ENCODE results near the gene SH3D19.
"Not testable (repeated sequence)": the region's sequence is repeated elsewhere in the genome, so short reads cannot be mapped to it uniquely, and the experiment has no call there.

Gene SH3D19

DNA sequence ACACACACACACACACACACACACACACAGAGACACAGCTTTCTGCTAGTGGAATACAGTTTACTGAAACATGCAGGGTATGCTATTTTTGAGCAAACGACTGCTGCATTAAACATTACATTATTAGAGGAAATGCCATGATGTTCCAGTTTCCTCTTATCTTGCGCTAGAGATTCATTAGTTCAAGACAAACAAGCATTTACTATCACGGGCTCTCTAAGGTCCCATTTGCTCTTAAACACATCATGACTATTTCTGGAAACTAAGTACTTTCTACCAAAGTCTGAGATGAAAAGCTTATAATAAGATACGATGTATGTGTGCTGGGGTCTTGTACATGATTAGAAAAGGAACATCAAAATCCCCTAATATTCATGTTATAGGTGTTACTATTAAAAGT is 177.1 kb downstream of the SH3D19 start:
- no peak for DNase-seq (ENCODE audit: low read depth)

DNA sequence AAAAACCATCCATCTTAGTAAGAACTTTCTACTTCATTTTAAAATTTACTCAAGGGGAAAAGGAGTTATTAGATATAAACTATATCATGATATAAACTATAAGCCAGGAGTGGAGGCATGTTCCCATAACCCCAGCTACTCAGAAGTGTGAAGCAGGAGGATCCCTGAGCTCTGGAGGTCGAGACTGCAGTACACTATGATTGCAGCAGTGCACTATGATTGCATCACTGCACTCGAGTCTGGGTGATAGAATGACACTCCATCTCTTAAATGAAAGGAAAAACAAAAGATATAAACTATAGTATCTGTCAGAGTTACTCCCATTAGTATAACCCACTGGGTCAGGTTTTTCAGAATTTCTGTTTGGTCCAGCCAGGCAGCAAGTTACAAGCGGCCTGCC is 178.4 kb downstream of the SH3D19 start:
- peak; percentile 78 for DNase-seq (ENCODE audit: low read depth)

DNA sequence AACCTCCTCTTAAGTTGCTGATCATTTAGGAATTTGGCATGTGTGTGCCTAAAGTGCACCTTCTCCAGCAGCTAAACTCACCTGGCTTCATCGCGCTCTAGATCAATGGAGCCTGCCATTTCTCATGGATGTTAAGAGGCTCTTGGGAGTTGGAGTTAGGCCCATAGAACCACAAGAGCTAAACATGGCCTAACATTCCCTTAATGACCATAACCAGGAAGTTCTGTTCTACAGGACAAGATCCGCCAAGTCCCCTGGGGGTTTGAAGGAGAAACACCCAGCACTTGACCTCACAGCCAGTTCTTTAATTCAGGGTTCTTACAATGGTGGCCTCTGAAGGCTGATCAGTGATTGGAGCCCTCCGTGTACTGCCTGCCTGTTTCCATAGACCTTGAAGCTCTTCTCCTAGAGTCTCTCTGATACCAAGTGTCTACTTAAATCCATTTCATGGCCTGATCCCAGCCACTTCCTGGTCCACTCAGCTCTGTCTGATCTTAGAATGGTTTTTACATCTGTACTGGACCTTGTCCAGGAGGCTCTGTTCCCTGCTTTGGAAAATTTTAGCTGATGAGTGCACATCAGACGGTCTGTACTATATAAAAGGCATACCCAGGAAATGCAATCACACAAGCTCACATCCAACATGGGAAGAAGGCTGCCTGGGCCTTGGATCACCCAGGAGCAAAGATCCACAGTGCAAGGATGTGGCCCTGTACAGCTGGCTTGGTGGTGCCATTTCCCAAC is 180.9 kb downstream of the SH3D19 start:
- DNase-seq (ENCODE audit: low read depth), result no peak

DNA sequence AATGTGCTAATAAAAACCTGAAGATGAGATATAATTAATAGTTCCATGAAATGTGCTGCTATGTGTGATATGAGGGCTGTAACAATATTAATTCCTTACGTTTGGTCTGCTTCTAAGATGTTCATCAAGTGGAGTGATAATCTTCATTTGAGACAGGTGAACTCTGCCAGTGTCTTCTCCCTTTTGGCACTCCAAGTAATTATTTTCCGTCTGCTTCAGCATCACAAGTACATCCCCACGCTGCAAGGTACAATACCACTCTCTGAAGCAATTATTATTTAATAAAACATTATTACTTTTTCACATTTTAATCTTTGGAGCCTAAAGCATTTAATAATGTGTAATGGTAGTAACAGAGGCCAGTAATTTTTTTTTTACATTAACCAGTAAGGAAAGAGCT is 181.6 kb downstream of the SH3D19 start:
- no peak for DNase-seq (ENCODE audit: low read depth)

DNA sequence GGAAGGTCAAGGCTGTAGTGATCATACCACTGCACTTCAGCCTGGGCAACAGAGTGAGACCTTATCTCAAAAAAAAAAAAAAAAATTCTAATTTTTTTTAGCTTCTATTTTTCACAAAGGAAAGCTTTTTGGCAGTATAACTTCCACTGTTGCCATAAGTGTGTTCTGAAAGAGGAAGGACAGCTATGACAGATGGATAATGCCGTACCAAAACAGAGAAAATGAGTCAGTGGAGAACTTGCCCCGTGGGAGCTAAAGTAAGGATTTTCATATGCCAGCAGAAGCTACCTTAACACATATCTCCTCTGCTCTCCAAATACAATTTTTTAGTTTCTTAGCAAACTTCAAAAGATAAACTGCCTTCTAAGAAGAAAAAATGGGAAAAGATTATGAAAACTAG is 182.2 kb downstream of the SH3D19 start:
- DNase-seq (ENCODE audit: low read depth), result no peak

DNA sequence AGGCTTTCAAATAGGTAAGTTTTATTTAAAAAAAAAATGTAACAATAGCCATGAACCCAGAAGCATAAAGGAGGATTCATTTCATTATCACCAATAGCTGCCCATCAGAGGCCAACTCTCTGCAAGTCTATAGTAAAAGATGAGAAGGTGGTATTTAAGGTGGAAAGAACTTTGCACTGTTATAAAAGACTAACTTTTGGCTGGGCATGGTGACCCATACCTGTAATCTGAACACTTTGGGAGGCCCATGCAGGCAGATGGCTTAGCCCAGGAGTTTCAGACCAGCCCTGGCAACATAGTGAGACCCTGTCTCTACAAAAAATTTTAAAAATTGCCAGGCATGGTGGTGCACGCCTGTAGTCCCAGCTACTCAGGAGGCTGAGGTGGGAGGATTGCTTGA is 182.6 kb downstream of the SH3D19 start:
- DNase-seq (ENCODE audit: low read depth), result no peak

DNA sequence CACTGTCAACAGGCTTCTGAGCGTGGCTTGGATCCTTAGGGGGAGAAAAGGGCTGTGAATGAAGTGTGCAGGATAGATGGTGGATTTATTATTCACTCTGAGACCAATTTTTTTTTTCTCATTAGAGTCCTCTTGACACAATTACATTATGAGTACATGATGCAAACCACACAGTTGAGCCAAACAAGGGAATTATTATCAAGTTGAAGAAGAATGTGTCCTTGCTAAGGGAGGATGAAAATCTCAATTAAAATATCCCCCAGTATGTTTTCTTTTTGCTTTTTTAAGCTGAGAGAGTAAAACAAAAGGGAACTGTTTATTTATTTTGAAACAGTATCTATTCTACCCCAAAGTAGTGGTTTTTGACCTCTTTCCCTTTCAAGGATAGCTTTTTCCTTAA is 185.6 kb downstream of the SH3D19 start:
- no peak for DNase-seq (ENCODE audit: low read depth)

DNA sequence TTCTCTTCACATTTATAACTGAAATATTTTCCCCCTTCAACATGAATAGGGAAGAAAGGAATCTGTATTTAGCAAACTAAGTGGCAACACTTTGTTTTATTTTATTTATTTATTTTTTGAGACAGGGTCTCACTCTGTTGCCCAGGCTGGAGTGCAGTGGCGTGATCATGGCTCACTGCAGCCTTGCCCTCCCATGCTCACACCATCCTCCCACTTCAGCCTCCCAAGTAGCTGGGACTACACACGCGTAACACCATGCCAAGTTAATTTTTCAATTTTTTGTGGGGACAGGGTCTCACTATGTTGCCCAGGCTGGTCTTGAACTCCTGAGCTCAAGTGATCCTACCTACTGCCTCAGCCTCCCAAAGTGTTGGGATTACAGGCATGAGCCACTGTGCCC is 189.4 kb downstream of the SH3D19 start:
- not testable (repeated sequence) for DNase-seq (ENCODE audit: low read depth)

DNA sequence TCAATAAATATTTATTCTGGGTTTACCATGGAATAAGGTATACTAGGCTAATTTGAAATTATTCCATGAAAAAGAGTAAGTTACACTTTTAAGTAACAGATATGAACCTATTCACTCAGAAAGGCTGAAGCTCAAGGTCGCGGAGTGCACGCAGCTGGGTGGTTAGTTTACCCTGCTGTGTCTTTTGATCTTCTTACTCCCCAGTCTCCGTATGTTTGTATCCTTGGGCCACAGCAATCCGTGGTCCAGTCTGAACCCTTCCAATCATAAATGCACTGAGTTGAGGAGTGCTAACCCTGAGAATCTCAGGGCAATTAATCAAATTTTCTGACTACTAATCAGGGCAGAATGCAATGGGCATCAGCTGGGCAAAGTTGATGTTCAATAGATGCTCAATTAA is 192.1 kb downstream of the SH3D19 start:
- no peak for DNase-seq (ENCODE audit: low read depth)

DNA sequence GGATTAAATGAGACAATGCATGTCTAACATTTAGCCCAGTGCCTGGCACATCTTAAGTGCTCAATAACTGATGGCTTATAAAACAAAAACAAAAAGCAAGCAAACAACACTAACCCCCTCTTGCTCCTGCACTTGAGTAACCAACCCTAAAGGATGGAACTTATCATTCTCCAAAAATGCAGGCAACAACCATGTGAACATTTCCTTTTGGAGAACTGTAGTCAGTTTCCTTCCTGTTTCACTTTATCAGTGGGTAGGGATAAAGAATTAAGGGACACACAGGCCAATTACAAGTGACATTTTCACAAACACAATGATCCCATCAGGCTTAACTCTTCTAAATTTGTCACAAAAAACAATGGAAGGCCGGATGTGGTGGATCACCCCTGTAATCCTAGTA is 195.6 kb downstream of the SH3D19 start:
- DNase-seq (ENCODE audit: low read depth), result no peak

DNA sequence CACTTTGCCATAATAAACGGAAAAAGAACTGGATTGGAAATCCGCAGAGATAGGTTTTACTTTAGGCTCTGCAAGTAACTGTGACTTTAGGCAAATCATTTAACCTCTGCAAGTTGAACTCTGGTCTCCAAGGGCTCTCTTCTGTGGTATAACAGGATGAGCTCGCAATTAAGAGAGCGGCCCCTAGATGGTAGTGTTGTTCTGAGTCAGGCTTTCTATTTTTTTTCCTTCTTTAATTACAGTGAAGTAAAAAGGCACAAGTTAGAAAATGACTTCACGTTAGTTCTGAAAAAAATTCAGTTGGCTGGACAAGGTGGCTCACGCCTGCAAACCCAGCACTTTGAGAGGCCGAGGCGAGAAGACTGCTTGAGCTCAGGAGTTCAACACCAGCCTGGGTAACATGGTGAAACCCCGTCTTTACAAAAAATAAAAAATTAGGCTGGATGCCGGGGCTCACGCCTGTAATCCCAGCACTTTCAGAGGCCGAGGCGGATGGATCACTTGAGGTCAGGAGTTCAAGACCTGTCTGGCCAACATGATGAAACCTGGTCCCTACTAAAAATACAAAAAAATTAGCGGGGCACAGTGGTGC is 207.9 kb downstream of the SH3D19 start:
- peak; percentile 72 for DNase-seq (ENCODE audit: low read depth)

DNA sequence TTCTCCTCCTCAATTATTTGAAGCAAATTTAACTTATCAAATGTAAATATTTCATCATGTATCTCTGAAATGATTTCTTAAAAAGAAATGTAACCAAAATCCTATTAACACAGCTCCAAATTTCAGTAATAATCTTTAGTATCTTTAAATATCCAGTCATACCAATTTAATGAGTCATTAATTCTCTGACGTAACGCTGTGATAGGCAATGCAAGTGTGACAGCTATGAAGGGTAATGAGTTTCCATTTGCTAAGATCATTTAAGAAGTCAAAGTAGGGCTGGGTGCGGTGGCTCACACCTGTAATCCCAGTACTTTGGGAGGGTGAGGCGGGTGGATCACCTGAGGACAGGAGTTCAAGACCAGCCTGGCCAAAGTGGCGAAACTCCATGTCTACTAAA is 210.4 kb downstream of the SH3D19 start:
- DNase-seq (ENCODE audit: low read depth), result peak; percentile 54

DNA sequence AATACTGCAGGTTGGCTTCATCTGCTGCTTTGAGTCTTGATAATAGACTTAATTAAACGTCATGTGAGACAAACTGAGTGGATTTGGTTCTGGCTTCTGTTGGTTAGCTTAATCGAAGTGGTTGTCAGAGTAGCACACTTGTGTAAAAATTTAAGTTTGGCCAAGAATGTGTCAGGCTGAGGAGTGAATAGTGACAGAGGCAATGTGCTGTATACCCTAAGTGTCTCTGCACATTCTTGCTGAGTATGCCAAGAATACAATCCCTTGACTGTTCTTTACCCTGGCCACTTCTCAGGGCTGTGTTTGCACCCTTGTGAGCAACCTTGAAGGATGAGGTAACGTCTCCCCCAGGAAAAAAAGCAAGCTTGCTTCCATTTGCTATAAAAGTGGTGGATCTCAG is 211.1 kb downstream of the SH3D19 start:
- DNase-seq (ENCODE audit: low read depth), result no peak

DNA sequence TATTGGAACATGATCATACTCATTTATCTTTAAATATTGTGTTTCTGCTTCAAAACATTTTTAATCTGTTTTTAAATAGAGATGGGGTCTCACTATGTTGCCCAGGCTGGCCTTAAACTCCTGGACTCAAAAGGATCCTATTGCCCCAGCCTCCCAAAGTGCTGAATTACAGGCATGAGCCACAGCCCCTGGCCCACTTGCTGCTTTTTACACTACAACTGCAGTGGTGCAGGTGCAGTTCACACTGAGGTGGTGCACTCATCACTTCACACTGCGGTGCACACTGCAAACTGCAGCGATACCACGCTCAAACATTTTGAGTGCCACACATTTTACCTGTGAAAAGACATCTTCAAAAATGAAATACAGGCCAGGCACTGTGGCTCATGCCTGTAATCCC is 215.2 kb downstream of the SH3D19 start:
- DNase-seq (ENCODE audit: low read depth), result no peak

DNA sequence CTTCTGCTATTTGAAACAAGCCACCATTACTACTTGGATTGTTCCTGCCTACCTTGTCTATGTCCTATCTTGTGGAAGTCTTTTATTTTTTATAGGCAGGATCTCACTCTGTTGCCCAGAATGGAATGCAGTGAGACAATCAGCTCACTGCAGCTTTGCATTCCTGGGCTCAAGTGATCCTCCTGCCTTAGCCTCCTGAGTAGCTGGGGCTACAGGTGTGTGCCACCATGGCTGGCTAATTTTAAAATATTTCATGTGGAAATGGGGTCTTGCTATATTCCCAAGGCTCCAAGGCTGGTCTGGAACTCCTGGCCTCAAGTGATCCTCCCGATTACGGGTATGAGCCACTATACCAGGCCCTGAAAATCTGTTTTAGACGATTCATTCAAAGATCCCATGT is 218.3 kb downstream of the SH3D19 start:
- no peak for DNase-seq (ENCODE audit: low read depth)

DNA sequence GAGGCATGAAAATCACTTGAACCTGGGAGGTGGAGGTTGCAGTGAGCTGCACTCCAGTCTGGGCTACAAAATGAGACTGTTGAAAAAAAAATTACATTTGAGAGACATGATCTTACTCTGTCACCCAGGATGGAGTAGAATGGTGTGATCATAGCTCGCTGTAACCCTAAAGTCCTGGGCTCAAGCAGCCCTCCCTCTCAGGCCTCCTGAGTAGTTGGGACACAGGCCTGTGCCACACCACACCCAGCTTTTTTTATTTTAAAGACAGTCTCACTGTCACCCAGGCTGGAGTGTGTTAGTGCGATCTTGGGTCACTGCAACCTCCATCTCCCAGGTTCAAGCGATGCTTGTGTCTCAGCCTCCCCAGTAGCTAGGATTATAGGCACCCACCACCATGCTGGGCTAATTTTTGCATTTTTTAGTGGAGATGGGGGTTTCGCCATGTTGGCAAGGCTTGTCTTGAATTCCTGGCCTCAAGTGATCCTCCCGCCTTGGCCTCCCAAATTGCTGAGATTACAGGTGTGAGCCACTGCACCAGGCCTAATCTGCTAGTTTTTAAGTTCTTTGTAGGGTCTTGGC is 219.9 kb downstream of the SH3D19 start:
- DNase-seq (ENCODE audit: low read depth), result no peak

DNA sequence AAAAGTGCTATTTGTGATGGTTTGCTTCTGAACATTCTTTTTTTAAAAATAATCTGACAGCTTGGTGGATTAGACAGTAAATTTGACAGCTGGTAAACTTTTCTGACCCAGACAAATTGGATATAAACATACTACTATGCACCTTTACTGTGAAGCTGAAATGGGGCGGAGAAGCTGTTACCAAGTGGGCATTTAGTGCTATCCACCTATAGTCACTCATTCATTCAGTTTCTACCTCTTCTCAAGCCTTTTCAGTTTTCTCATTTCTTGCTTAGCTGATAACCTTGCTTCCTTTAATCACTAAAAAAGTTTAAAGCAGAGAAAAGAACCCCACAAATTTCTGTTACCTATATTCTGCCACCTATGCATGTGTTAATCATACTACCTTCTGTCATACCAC is 220.8 kb downstream of the SH3D19 start:
- DNase-seq (ENCODE audit: low read depth), result no peak

DNA sequence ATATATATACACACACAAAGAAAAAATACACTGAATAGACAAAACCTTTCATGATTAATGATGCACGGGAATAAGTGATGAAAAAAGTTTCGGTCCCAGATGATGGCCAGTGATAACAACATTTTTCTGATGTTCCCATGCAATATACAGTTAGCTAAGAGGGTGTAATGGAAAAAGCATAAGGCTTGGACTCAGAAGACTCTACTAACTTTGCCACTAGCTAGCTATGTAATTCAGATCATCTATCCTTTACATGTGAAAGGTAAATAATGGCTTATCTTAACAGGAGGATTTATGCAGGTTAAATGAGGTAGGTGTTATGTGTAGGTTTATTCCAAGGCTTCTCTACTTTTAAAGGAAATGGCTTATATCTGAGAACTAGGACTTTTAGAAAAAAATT is 221.6 kb downstream of the SH3D19 start:
- DNase-seq (ENCODE audit: low read depth), result no peak

DNA sequence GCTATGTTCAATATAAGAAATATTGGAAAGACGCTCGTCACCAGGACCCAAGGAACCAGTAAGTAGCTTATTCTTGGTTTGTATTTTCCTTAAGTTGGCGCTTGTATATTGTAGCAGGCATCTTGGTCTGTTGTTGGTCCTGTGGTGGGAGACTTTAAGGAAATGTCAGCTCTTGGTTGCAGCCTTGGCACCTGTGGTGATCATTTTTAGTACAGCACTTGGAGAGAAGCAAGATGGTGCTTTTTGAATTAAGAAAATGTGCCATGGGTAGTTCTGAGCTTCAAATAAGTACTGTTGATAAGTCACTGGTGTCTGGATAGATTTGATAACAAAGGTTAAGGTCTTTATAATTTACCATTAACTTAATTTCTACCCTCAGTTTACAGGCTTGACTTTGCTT is 224.9 kb downstream of the SH3D19 start:
- no peak for DNase-seq (ENCODE audit: low read depth)

DNA sequence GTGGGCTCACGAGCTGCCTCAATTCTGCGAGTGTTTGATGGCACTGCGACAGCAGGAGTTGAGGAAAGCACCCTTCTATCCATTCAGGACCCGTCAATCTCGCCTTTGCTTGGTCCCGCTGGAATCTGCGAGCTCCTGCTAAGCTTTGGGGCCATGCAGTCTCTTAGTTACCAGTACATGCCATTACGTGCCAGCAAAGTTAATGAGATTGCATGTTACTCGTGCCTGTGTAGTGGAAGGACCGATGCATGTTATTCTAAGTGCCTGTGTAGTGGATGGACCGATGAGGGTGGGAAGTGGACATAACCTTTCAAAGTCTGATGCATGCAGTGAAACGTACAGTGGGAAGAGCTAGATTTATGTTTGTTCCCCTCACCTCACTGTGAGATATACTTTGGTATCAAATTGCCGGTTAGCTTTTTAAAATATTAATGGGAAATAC is 225.4 kb downstream of the SH3D19 start:
- DNase-seq (ENCODE audit: low read depth), result peak; percentile 41

DNA sequence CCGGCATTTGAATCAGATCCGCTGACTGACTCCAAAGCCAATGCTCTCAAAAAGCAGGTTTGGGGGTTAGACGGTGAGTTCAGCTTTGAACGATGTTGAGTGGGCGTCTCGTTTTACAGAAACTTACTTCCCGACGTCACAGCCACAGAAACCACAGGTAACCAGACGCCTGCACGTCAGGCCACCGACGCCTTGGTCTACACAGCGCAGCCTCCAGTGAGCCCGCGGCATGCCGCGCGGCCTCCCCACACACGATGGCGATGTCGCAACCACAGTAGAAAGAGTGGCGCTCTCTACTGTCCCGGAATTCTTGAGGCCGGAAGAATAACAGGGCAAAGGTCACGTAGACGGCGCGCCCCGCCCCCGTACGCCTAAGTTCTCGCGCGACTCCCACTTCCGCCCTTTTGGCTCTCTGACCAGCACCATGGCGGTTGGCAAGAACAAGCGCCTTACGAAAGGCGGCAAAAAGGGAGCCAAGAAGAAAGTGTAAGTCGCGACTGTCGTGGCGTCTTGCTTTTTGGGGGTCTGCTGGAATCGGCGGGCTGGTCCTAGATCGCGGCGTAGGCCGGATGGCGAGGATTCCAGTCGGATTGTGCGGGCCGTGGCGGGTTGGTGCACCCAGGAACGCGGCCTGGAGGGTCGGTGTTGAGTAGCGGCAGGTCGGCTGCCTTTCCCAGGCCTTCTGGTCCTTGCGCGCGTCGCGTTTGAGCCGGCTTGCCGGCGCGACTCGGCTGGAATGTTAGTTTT is 226.0 kb downstream of the SH3D19 start, which contains the start of gene RPS3A:
Gene RPS3A (plus strand): TSS at position 400 of the 747 bp plus-strand sequence. CDS start 25 bp downstream, at position 425.
- DNase-seq (ENCODE audit: low read depth), result peak; percentile 98

DNA sequence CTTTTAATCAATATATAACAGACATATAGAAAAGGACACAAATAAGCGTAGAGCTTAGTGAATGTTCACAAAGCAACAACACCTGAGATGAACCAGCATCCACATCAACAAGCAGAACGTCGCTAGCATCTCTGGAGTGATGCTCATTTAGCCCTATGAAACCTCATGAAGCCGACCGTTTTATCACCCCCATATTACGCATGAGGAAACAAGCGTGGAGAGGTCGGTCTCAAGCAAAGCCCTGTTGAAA is 226.5 kb downstream of the SH3D19 start:
- DNase-seq (ENCODE audit: low read depth), result no peak

DNA sequence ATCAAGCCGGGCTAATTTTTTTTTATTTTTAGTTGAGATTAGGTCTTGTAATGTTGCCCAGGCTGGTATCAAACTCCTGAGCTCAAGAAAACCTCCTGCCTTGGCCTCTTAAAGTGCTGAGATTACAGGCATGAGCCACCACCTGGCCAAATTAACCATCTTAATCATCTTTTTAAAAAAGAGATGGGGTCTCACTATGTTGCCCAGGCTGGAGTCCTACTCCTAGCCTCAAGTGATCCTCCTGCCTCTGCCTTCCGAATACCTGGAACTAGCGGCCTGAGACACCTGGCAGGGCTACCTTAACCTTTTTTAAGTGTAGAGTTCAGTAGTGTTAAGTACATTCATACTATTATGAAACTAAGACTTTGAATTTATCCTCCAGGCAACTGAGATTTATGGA is 227.6 kb downstream of the SH3D19 start:
- DNase-seq (ENCODE audit: low read depth), result no peak

Measured in iris pigment epithelial cell (primary cell).